GM12878 (cell line): ENCODE data around the gene SLC49A4. TPM values are rescaled to one million over a fixed set of nuclear protein-coding genes. Genes with fewer than 3 reads are reported as not detected.
A peak's percentile ranks its signal among the peaks of the same experiment; 100 is the strongest.

ENCODE experiments used
- ATAC-seq: fragments of 200-7000 bp; cut with Tn5 transposase; 3 replicates; pipeline ENCODE4 v1.9.1; 2020; ENCODE audit warnings: mild to moderate bottlenecking, moderate library complexity
- BruUV-seq: library from RNA; stranded (reverse); fragments of 400-500 nt; replicated peaks from 2 replicates; lab custom pipeline; 2021; lab: Mats Ljungman, UMichigan
- CTCF ChIA-PET: fragments of 300-600 bp; sonication (Branson Sonifier 250); formaldehyde crosslinking; extraction: SDS; loops from one replicate; lab custom pipeline; 2021; ENCODE audit warnings: inconsistent platforms; lab: Yijun Ruan, JAX
- POLR2A ChIA-PET: fragments of 350-600 bp; formaldehyde crosslinking; extraction: SDS; loops from one replicate; lab custom pipeline; 2021; ENCODE audit warnings: inconsistent platforms; lab: Charles Lee
- RAD21 ChIA-PET: fragments of 300-600 bp; sonication (Branson Sonifier 250); formaldehyde crosslinking; loops from one replicate; lab custom pipeline; 2023; ENCODE audit warnings: antibody characterized with exemption; ENCODE audit not compliant: unreplicated experiment; lab: Charles Lee
- SMC1A ChIA-PET: fragments of 300-600 bp; sonication (Branson Sonifier 250); formaldehyde crosslinking; loops from one replicate; lab custom pipeline; 2023; ENCODE audit not compliant: unreplicated experiment, uncharacterized antibody; lab: Charles Lee
- DNase-seq: peaks from one replicate; pipeline ENCODE4 v3.0.0-alpha.2; 2011; ENCODE audit warnings: low read depth, low spot score
- FAIRE-seq: peaks from 3 replicates; lab custom pipeline; 2011; peaks lifted over from hg19 to GRCh38; lab: Jason Lieb, UNC
- H2AFZ ChIP-seq: 2 replicates; pipeline ENCODE4 v1.6.0; 2011; ENCODE audit warnings: low read depth, low read length, control low read depth; ENCODE audit not compliant: control insufficient read depth
- H3K27ac ChIP-seq: 2 replicates; pipeline ENCODE4 v1.5.1; 2011; ENCODE audit warnings: control low read depth; ENCODE audit not compliant: control insufficient read depth, insufficient read depth
- H3K27me3 ChIP-seq, 2 experiments: replicated peaks in 1 of 2; 2 replicates each; pipeline versions ENCODE4 v1.6.0 to v1.6.1; 2011; ENCODE audit warnings: low read length in 1 of 2; ENCODE audit not compliant: control insufficient read depth in 2 of 2, insufficient read depth in 2 of 2
- H3K36me3 ChIP-seq, 2 experiments: 2 replicates each; pipeline ENCODE4 v1.5.1; 2011; ENCODE audit warnings: low read length in 1 of 2; ENCODE audit not compliant: control insufficient read depth in 2 of 2, insufficient read depth in 2 of 2
- H3K4me1 ChIP-seq: 2 replicates; pipeline ENCODE4 v1.6.1; 2011; ENCODE audit warnings: mild to moderate bottlenecking, low read length, moderate library complexity, mixed read lengths; ENCODE audit not compliant: control insufficient read depth, insufficient read depth
- H3K4me2 ChIP-seq: 2 replicates; pipeline ENCODE4 v1.6.0; 2011; ENCODE audit warnings: control low read depth; ENCODE audit not compliant: control insufficient read depth, insufficient read depth
- H3K4me3 ChIP-seq: fragments of 200-600 bp; sonication (generic); 2 replicates; pipeline ENCODE4 v1.5.1; 2016
- H3K79me2 ChIP-seq: 2 replicates; pipeline ENCODE4 v1.6.0; 2011; ENCODE audit warnings: low read length; ENCODE audit not compliant: control insufficient read depth, insufficient read depth
- H3K9ac ChIP-seq: 2 replicates; pipeline ENCODE4 v1.8.0; 2011; ENCODE audit warnings: low read length, control low read depth, mixed read lengths; ENCODE audit not compliant: control insufficient read depth, insufficient read depth
- H3K9me3 ChIP-seq: replicated peaks from 3 replicates; pipeline ENCODE4 v1.5.1; 2011; ENCODE audit warnings: mild to moderate bottlenecking, low read length; ENCODE audit not compliant: control insufficient read depth, insufficient read depth
- H4K20me1 ChIP-seq: 2 replicates; pipeline ENCODE4 v1.6.0; 2011; ENCODE audit not compliant: control insufficient read depth, insufficient read depth
- CEBPZ ChIP-seq: fragments of 150-350 bp; IDR thresholded peaks from 2 replicates; pipeline ENCODE4 v1.6.1; 2016; ENCODE audit warnings: low read depth, low read length
- EP300 ChIP-seq, 2 experiments: fragments of 150-350 bp in 1 of 2; IDR thresholded peaks; 2 replicates each; pipeline ENCODE4 v1.6.1; 2011 to 2012; ENCODE audit warnings: low read depth in 2 of 2, low read length in 2 of 2, borderline replicate concordance in 1 of 2, improper control_type of control experiment in 1 of 2, inconsistent platforms in 1 of 2; ENCODE audit not compliant: control insufficient read depth in 1 of 2
- RCOR1 ChIP-seq: conservative IDR thresholded peaks from 2 replicates; pipeline ENCODE4 v1.6.1; 2012; ENCODE audit warnings: low read depth, low read length, improper control_type of control experiment
- SMARCA5 ChIP-seq: fragments of 450-650 bp; IDR thresholded peaks from 2 replicates; pipeline ENCODE4 v1.6.1; 2017; ENCODE audit warnings: mild to moderate bottlenecking
- STAT3 ChIP-seq: IDR thresholded peaks from 2 replicates; pipeline ENCODE4 v1.6.1; 2011; ENCODE audit warnings: low read depth, low read length, improper control_type of control experiment
- YY1 ChIP-seq: IDR thresholded peaks from 2 replicates; pipeline ENCODE4 v1.6.1; 2011; ENCODE audit warnings: low read depth, mild to moderate bottlenecking, low read length
- WGBS: methylation state at CpG from one replicate; pipeline ENCODE4 v1.1.6; 2016; ENCODE audit warnings: low lambda C conversion rate; ENCODE audit not compliant: insufficient replicate concordance, insufficient coverage; ENCODE audit errors: missing lambda C conversion rate; 5-methylcytosine and 5-hydroxymethylcytosine counted together
- in situ Hi-C: fragments of 300-500 bp; cut with MboI; formaldehyde crosslinking; loops from 9 replicates; pipeline ENCODE4 v1.14.3; 2018; ENCODE audit warnings: mixed read lengths
- intact Hi-C: fragments of 100-400 bp; cut with micrococcal nuclease; formaldehyde crosslinking; loops from one replicate; pipeline ENCODE4 v1.14.2; 2022; ENCODE audit not compliant: unreplicated experiment
- polyA plus RNA-seq, 11 experiments: library from polyadenylated mRNA; depleted of rRNA in 4 of 11; unstranded in 6 of 11; stranded (reverse) in 5 of 11; fragments of >200 nt; fragmentation: Nextera tagmentation in 4 of 11; fragmentation: Illumina TruSeq in 1 of 11; extraction: Ambion mirVana in 4 of 11; extraction: Trizol in 1 of 11; gene quantifications; 1 replicate in 1 of 11; 2 replicates in 10 of 11; pipeline versions ENCODE4 v1.2.1 to v1.2.3, GENCODE V29; 2011 to 2016; ENCODE audit warnings: inconsistent platforms in 2 of 11, missing spikeins in 2 of 11, low read depth in 1 of 11
- total RNA-seq, 4 experiments: library from RNA; depleted of rRNA in 3 of 4; stranded (reverse); fragments of >200 nt in 3 of 4; fragmentation: Illumina TruSeq in 1 of 4; extraction: Trizol in 1 of 4; gene quantifications; 2 replicates each; pipeline versions ENCODE4 v1.2.1 to v1.2.3, GENCODE V29; 2013 to 2021

The SLC49A4 gene
- total and polyA plus RNA-seq, 10 of the 15 experiments (the other 5 are each of a cell fraction or from before 2014, with no cell fraction given), result 0.48 to 2.2 (median 1.4) TPM

- Histone ChIP-seq H3K4me2 (peak overlapping the region; percentile 84), H3K9me3 (no peaks in the 10 kb centered on the region), H3K9ac (no peak overlapping the region), H3K27ac (peak overlapping the region; percentile 63), H2AFZ (peak overlapping the region; percentile 61), H3K27me3 (no peaks in the 10 kb centered on the region), H3K36me3 (no peaks in the 10 kb centered on the region), H3K4me1 (peaks cover 16% of the 10 kb centered on the region), H3K4me3 (no peak overlapping the region), H4K20me1 (no peaks in the 10 kb centered on the region), H3K79me2 (no peaks in the 10 kb centered on the region)
- DNase-seq (no peak), ATAC-seq (peak; percentile 32), FAIRE-seq (no peak)
- in situ Hi-C loops (no loop called here), intact Hi-C loops (loop anchor here (1.0 kb wide), 1 partner anchor 21 kb away; the partner anchor contains the start of gene SLC49A4)
- no peak for TF ChIP-seq CEBPZ
- peak; percentile 10; the same call in 1 of the 2 replicates for TF ChIP-seq YY1
- TF ChIP-seq STAT3, result no peak
- peak; percentile 45; the same call in 1 of the 2 replicates for TF ChIP-seq SMARCA5
- TF ChIP-seq RCOR1, result no peak
- no peak for TF ChIP-seq EP300 (IDR thresholded peaks at IDR 0.05; ENCODE audit: borderline replicate concordance in 1 of 2, control insufficient read depth in 1 of 2, low read depth in 2 of 2, low read length in 2 of 2)
- SMC1A ChIA-PET, result interaction anchor here (0.6 to 2.0 kb wide), 6 partner anchors 10 to 81 kb away, joined by 3 to 9 read pairs (median 4); partner anchors contain the start of gene HSPBAP1
- CTCF ChIA-PET, result interaction anchor here (0.8 to 4.0 kb wide), 4 partner anchors 10 to 391 kb away, joined by 3 to 23 read pairs (median 6); partner anchors contain the start of gene FAM162A
- POLR2A ChIA-PET, result interaction anchor here (0.8 to 2.1 kb wide), 6 partner anchors 10 to 240 kb away, joined by 3 to 10 read pairs (median 4); partner anchors contain the start of gene HSPBAP1
- BruUV-seq, result no TSS peak
- 93% methylated on average over 3 of the region's 3 CpGs for WGBS
- RAD21 ChIA-PET, result interaction anchor here (1.0 to 1.6 kb wide), 5 partner anchors 8 to 19 kb away, joined by 3 to 13 read pairs (median 4); partner anchors contain the start of gene HSPBAP1
These were observed 20.3 kb upstream of the SLC49A4 start for GRCh38 chr3:122774564-122774963.
